Right lobe of liver (tissue), 6 donors: ENCODE data around the gene NRIP3. TPM values are rescaled to one million over a fixed set of nuclear protein-coding genes. Genes with fewer than 3 reads are reported as not detected.

Experiments
- ATAC-seq, 4 donors: fragments of 200-7000 bp; cut with Tn5 transposase; one replicate each; pipeline ENCODE4 v1.9.1; 2020; ENCODE audit warnings: mild to moderate bottlenecking in 4 of 4, moderate library complexity in 4 of 4
- DNase-seq, 3 donors: peaks; one replicate each; pipeline ENCODE4 v3.0.0-alpha.2; 2020
- H3K27ac ChIP-seq, 3 donors: fragments of 200-600 bp; one replicate each; pipeline ENCODE4 v1.8.0; 2022
- H3K27me3 ChIP-seq, 2 donors: fragments of 200-600 bp; one replicate each; pipeline ENCODE4 v1.8.0; 2022
- H3K36me3 ChIP-seq, 4 donors: fragments of 200-600 bp; sonication (generic) in 1 of 4; one replicate each; pipeline versions ENCODE4 v1.5.1 to v1.8.0; 2017 to 2022; ENCODE audit warnings: control low read depth in 1 of 4
- H3K4me1 ChIP-seq, 4 donors: fragments of 200-600 bp; sonication (generic) in 1 of 4; one replicate each; pipeline versions ENCODE4 v1.5.1 to v1.8.0; 2017 to 2022; ENCODE audit warnings: control low read depth in 1 of 4
- H3K4me3 ChIP-seq, 3 donors: fragments of 200-600 bp; one replicate each; pipeline ENCODE4 v1.8.0; 2022
- H3K9me3 ChIP-seq, 4 donors: fragments of 200-600 bp; sonication (generic) in 1 of 4; one replicate each; pipeline versions ENCODE4 v1.5.1 to v1.8.0; 2017 to 2022; ENCODE audit warnings: control low read depth in 1 of 4
- POLR2A ChIP-seq: fragments of 450-650 bp; IDR thresholded peaks from one replicate; pipeline ENCODE4 v1.6.1; 2017; ENCODE audit warnings: antibody characterized with exemption, mild to moderate bottlenecking
- WGBS: methylation state at CpG from one replicate; pipeline ENCODE4 v1.1.6; 2018; ENCODE audit warnings: low coverage, low lambda C conversion rate; ENCODE audit not compliant: insufficient coverage; ENCODE audit errors: missing lambda C conversion rate; 5-methylcytosine and 5-hydroxymethylcytosine counted together
- intact Hi-C, 2 donors: fragments of 100-400 bp; cut with DNase I; formaldehyde crosslinking; loops; one replicate each; pipeline versions ENCODE4 v1.11.2 to v1.14.1; 2022
- long read RNA-seq: library from polyadenylated mRNA; unstranded; transcript quantifications from one replicate; pipeline ENCODE4 v2.0.0, GENCODE V29; 2019
- total RNA-seq, 6 experiments: library from RNA; depleted of rRNA in 2 of 6; stranded (reverse); fragments of >200 nt in 2 of 6; fragmentation: NEBNext Ultra II Directional in 3 of 6; extraction: Animal tissue kit (Norgen Biotek cat#: 25700) in 3 of 6; gene quantifications; one replicate each; pipeline versions ENCODE4 v1.1.0 to v1.2.4, GENCODE V29; 2016 to 2023
- TF ChIP-seq, protein P1 (sequence below), 4 donors: fragments of 200-600 bp in 3 of 4; fragments of 450-650 bp in 1 of 4; IDR thresholded peaks; one replicate each; pipeline versions ENCODE4 v1.5.1 to v1.8.0; 2016 to 2022; ENCODE audit warnings: antibody characterized with exemption in 4 of 4, mild to moderate bottlenecking in 2 of 4
- donor health status: DM: no; HTN: yes; CAD: no.
- donor health status: DM: no; HTN: no; CAD: no.
- donor health status: DM: no; HTN: no; CAD: no.
- donor health status: DM: no; HTN: yes; CAD: no.
- donor health status: DM: no; HTN: yes; CAD: no.

The NRIP3 gene
- total RNA-seq = under 1 TPM in 4 of 6 experiments, not detected in 2; 0.31 to 0.84 (median 0.37) TPM
- long read RNA-seq = 0 reads

DNA sequence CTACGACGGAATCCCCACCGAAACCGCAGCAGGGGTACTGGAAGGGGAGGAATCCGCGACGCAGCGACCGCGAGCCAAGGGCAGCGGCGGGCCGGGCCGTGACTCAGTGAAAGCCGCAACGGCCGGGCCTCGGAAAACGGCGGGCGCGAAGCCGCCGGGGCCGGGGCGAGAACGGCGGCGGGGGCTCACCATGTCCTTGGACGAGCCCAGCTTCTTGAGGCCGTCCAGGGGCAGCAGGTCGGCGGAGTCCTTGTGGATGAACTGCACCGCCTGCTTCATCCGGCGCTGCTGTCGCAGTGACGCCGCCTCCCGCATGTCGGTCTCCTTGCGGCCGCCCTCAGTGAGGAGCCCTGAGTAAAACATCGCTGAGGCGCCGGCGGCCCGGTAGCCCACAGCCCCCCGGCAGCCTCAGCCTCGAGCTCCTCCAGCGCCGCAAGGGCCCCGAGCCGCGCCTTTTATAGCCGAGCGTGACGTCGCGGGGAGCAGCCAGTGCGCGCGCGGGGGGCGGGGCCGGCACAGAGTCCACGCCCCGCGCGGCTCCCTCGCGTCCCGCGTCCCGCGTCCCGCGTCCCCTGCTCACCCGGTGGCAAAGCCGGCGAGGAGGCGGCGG lies at the start of gene NRIP3:
TSS of gene NRIP3 (minus strand) at position 429 of the 610 bp plus-strand sequence. CDS start at position 363, 66 bp downstream.
- DNase-seq = peak; percentile 58 to 67 (median 65)
- peak; percentile 63 to 82 (median 75) for ATAC-seq
- Histone ChIP-seq H3K4me1 (peaks cover 0 to 14% (median 6%) of the 10 kb centered on the region in 4 donors), H3K27me3 (peaks cover 0 to 28% of the 10 kb centered on the region in 2 donors), H3K36me3 (no peaks in the 10 kb centered on the region), H3K9me3 (no peaks in the 10 kb centered on the region), H3K4me3 (peak within 1 kb of the TSS; percentile 7 to 48 (median 16)), H3K27ac (no peak within 1 kb of the TSS)
- intact Hi-C loops = no loop called here
- TF ChIP-seq POLR2A = no peak
- TF ChIP-seq, protein P1, sequence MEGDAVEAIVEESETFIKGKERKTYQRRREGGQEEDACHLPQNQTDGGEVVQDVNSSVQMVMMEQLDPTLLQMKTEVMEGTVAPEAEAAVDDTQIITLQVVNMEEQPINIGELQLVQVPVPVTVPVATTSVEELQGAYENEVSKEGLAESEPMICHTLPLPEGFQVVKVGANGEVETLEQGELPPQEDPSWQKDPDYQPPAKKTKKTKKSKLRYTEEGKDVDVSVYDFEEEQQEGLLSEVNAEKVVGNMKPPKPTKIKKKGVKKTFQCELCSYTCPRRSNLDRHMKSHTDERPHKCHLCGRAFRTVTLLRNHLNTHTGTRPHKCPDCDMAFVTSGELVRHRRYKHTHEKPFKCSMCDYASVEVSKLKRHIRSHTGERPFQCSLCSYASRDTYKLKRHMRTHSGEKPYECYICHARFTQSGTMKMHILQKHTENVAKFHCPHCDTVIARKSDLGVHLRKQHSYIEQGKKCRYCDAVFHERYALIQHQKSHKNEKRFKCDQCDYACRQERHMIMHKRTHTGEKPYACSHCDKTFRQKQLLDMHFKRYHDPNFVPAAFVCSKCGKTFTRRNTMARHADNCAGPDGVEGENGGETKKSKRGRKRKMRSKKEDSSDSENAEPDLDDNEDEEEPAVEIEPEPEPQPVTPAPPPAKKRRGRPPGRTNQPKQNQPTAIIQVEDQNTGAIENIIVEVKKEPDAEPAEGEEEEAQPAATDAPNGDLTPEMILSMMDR (IDR thresholded peaks at IDR 0.05) = no peak
- WGBS = 3% methylated on average over 8 of the region's 83 CpGs

GRCh38 chr11:9052316-9052715 lies 48.5 kb upstream of the NRIP3 start:
- no peak for ATAC-seq
- WGBS = 80% methylated on average over 2 of the region's 3 CpGs
- TF ChIP-seq, protein P1 (IDR thresholded peaks at IDR 0.05) = no peak
- TF ChIP-seq POLR2A = no peak

GRCh38 chr11:9049959-9050358 lies 46.2 kb upstream of the NRIP3 start:
- no peak overlapping the region for H3K27ac ChIP-seq
- intact Hi-C loops = no loop called here
- no peaks in the 10 kb centered on the region for H3K36me3 ChIP-seq
- H3K4me3 ChIP-seq = no peak overlapping the region
- H3K9me3 ChIP-seq = no peaks in the 10 kb centered on the region
- DNase-seq (no peak), ATAC-seq (no peak)
- H3K27me3 ChIP-seq = no peaks in the 10 kb centered on the region
- no peaks in the 10 kb centered on the region for H3K4me1 ChIP-seq
- 83% methylated on average over 2 of the region's 2 CpGs for WGBS
- no peak for TF ChIP-seq POLR2A
- TF ChIP-seq, protein P1 (IDR thresholded peaks at IDR 0.05) = no peak

More at GRCh38 chr11:9052316-9052715, 48.5 kb upstream of the NRIP3 start:
- intact Hi-C loops = no loop called here
- Histone ChIP-seq H3K36me3 (no peaks in the 10 kb centered on the region), H3K27ac (no peak overlapping the region), H3K4me3 (no peak overlapping the region), H3K27me3 (no peaks in the 10 kb centered on the region), H3K4me1 (no peaks in the 10 kb centered on the region), H3K9me3 (no peaks in the 10 kb centered on the region)
- peak in 1 of 3 donors; percentile 25 for DNase-seq

- DNase-seq (no peak), ATAC-seq (no peak)
- H3K27ac ChIP-seq = no peak overlapping the region
- H3K4me3 ChIP-seq = no peak overlapping the region
- no peaks in the 10 kb centered on the region for H3K4me1 ChIP-seq
- intact Hi-C loops = no loop called here
- no peak for TF ChIP-seq POLR2A
- TF ChIP-seq, protein P1 (IDR thresholded peaks at IDR 0.05) = no peak
- no peaks in the 10 kb centered on the region for H3K27me3 ChIP-seq
- H3K9me3 ChIP-seq = no peaks in the 10 kb centered on the region
- 58% methylated on average over 7 of the region's 9 CpGs for whole genome bisulfite sequencing
- H3K36me3 ChIP-seq = no peaks in the 10 kb centered on the region
Measured at GRCh38 chr11:9047964-9048523, 44.2 kb upstream of the NRIP3 start.
